Neural progenitor cell (in vitro differentiated cells): Measurements from ENCODE around the gene TRAF5.
"Not testable (repeated sequence)": the region's sequence is repeated elsewhere in the genome, so short reads cannot be mapped to it uniquely, and the experiment has no call there.

Experiments
- EZH2 ChIP-seq: fragments of 200-600 bp; sonication (generic); IDR thresholded peaks from 2 replicates; pipeline ENCODE4 v1.6.1; 2017; ENCODE audit warnings: antibody characterized with exemption, mild to moderate bottlenecking, moderate library complexity
- EZH2phosphoT487 ChIP-seq: fragments of 200-600 bp; sonication (generic); IDR thresholded peaks from 2 replicates; pipeline ENCODE4 v1.6.1; 2017; ENCODE audit warnings: antibody characterized with exemption
- TF ChIP-seq, protein P1 (sequence below): fragments of 200-600 bp; sonication (generic); IDR thresholded peaks from 2 replicates; pipeline ENCODE4 v1.5.1; 2017; ENCODE audit warnings: antibody characterized with exemption, mild to moderate bottlenecking

DNA sequence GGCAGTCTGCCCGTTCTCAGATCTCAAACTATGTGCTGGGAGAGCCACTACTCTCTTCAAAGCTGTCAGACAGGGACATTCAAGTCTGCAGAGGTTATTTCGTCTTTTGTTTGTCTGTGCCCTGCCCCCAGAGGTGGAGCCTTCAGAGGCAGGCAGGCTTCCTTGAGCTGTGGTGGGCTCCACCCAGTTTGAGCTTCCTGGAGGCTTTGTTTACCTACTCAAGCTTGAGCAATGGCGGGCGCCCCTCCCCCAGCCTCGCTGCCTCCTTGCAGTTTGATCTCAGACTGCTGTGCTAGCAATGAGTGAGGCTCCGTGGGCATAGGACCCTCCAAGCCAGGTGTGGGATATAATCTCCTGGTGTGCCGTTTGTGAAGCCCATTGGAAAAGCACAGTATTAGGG is 81.1 kb downstream of the TRAF5 start:
- TF ChIP-seq, protein P1, sequence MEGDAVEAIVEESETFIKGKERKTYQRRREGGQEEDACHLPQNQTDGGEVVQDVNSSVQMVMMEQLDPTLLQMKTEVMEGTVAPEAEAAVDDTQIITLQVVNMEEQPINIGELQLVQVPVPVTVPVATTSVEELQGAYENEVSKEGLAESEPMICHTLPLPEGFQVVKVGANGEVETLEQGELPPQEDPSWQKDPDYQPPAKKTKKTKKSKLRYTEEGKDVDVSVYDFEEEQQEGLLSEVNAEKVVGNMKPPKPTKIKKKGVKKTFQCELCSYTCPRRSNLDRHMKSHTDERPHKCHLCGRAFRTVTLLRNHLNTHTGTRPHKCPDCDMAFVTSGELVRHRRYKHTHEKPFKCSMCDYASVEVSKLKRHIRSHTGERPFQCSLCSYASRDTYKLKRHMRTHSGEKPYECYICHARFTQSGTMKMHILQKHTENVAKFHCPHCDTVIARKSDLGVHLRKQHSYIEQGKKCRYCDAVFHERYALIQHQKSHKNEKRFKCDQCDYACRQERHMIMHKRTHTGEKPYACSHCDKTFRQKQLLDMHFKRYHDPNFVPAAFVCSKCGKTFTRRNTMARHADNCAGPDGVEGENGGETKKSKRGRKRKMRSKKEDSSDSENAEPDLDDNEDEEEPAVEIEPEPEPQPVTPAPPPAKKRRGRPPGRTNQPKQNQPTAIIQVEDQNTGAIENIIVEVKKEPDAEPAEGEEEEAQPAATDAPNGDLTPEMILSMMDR, result not testable (repeated sequence)
- not testable (repeated sequence) for TF ChIP-seq EZH2, EZH2phosphoT487
